ENCODE data around the gene CEP57.

The CEP57 gene

DNA sequence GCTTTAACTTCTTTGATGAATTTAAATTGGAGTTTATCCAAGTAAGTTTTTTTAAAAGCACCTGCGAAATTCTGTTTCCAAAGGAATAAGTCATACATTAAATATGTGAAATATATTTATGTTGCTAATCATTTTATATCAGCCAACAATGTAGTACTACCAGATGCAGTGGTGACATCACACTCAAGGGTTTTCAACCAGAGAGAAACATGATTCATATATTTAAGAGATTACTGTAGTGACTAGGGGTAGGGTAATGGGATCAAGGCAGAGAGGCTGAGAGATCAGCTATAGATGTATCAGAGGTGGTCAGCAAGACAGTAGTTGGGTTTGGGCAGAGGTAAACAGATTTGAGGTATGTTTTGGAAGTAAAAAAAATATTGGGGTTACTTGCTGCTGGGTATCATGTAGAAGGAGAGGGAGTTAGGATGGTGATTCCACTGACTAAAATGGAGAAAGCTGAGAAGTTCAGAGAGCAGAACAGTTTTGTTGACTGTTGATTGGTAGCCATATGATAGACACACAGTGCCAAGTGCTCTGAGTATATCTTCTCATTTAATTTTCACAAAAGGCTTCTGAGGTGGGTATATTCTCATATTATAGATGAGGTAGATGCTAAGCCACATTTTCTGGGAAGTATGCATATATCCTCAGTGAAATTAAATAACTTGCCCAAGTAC lies 39.4 kb downstream of the CEP57 start:
- no peak overlapping the region for H3K4me3 ChIP-seq (ENCODE audit: control insufficient read depth, low read depth, low read length)
- TF ChIP-seq, protein P1, sequence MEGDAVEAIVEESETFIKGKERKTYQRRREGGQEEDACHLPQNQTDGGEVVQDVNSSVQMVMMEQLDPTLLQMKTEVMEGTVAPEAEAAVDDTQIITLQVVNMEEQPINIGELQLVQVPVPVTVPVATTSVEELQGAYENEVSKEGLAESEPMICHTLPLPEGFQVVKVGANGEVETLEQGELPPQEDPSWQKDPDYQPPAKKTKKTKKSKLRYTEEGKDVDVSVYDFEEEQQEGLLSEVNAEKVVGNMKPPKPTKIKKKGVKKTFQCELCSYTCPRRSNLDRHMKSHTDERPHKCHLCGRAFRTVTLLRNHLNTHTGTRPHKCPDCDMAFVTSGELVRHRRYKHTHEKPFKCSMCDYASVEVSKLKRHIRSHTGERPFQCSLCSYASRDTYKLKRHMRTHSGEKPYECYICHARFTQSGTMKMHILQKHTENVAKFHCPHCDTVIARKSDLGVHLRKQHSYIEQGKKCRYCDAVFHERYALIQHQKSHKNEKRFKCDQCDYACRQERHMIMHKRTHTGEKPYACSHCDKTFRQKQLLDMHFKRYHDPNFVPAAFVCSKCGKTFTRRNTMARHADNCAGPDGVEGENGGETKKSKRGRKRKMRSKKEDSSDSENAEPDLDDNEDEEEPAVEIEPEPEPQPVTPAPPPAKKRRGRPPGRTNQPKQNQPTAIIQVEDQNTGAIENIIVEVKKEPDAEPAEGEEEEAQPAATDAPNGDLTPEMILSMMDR (IDR thresholded peaks at IDR 0.05; ENCODE audit: control insufficient read depth, insufficient read depth, low read depth, low read length, missing control alignments), result no peak
- DNase-seq (ENCODE audit: low read depth), result no peak

DNA sequence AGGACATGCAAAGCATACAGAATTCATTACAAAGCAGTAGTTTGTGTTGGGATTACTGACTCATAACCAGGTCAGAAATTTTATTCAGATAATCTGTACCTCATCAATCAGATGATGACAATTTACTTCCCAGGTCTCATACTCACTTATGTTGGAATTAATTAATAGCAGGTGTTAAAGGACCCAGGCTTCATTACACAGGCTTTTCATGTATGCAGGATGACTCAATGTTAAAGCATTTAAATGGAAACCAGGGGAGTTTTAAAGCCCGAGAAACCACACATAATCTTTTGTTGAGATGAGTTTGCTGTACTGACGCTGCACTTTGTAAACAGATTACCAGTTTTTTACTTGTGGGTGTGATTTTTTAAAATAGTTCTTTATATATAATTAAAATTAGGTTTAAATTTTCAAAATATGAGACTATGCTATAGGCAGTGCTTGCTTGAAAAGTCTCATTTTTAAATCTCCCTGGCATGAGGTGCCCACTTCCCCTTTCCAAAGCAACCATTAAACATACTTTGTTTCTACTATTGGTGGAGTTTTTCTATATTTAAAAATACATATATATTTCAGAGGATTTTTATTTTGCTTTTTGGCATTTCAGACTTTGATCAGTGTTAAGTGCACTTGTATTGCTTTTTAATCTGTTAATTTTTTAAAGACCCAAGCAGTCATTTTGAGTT lies 41.0 kb downstream of the CEP57 start:
- TF ChIP-seq, protein P1 (IDR thresholded peaks at IDR 0.05; ENCODE audit: control insufficient read depth, insufficient read depth, low read depth, low read length, missing control alignments), result no peak
- DNase-seq (ENCODE audit: low read depth), result peak; percentile 87
- no peak overlapping the region for H3K4me3 ChIP-seq (ENCODE audit: control insufficient read depth, low read depth, low read length)

DNA sequence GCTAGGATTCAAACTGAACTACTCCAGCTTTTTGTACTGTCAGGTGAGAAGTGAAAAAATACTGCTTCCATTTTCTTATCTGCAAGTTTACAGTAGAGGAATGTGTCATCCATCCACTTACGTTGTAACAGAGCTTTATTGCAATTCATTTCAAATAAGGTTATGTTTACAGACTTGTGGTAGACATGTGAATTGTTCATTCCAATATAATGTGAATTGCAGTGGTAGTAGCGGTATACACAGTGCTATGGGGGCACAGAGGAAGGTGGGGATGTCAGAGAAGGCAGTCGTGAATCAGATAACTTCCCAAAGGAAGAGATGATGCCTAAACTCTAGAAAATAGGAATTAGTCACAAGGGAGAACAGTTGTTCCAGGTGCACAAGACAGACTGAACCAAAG lies 42.5 kb downstream of the CEP57 start:
- no peak for DNase-seq (ENCODE audit: low read depth)
- TF ChIP-seq, protein P1 (IDR thresholded peaks at IDR 0.05; ENCODE audit: control insufficient read depth, insufficient read depth, low read depth, low read length, missing control alignments), result no peak
- H3K4me3 ChIP-seq (ENCODE audit: control insufficient read depth, low read depth, low read length), result no peak overlapping the region

DNA sequence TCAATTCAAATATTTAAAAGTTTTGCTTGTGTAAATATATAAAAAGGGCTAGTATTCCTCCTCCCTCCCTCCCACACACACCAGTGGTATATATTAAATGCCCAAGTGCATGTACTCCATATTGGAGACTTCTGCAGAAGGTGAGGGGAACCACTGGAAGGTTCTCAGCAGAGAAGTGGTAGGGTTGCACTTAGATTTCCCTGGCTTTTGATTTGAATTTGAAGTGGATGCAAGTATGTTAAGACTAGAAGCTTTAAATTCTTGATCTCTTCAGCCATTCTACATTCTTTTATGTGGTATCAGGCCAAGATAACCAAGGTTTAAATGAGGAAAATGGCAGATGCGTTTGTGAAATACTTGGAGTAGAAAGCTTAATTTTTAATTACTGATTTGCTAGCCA lies 43.1 kb downstream of the CEP57 start:
- no peak for DNase-seq (ENCODE audit: low read depth)
- no peak overlapping the region for H3K4me3 ChIP-seq (ENCODE audit: control insufficient read depth, low read depth, low read length)
- TF ChIP-seq, protein P1 (IDR thresholded peaks at IDR 0.05; ENCODE audit: control insufficient read depth, insufficient read depth, low read depth, low read length, missing control alignments), result no peak

DNA sequence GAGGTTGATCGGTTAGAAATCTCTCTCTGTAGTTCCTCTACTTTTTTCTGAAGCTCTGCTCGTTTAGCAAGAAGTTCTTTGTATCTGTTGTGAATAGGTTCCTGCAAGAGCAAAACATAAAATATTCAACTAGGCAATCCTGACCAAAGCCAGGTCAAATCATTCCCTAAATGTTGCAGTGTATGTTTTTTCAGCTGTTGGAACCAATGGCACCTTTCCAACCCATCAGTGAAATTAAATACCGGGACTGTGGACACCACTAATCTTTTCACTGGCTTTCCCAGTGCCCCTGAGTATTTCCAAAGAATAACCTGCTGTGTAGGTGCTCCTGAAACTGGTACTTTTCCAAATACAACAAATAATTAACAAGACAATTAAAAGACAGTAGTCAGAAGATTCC lies 45.1 kb downstream of the CEP57 start:
- H3K4me3 ChIP-seq (ENCODE audit: control insufficient read depth, low read depth, low read length), result no peak overlapping the region
- no peak for DNase-seq (ENCODE audit: low read depth)
- TF ChIP-seq, protein P1 (IDR thresholded peaks at IDR 0.05; ENCODE audit: control insufficient read depth, insufficient read depth, low read depth, low read length, missing control alignments), result no peak

DNA sequence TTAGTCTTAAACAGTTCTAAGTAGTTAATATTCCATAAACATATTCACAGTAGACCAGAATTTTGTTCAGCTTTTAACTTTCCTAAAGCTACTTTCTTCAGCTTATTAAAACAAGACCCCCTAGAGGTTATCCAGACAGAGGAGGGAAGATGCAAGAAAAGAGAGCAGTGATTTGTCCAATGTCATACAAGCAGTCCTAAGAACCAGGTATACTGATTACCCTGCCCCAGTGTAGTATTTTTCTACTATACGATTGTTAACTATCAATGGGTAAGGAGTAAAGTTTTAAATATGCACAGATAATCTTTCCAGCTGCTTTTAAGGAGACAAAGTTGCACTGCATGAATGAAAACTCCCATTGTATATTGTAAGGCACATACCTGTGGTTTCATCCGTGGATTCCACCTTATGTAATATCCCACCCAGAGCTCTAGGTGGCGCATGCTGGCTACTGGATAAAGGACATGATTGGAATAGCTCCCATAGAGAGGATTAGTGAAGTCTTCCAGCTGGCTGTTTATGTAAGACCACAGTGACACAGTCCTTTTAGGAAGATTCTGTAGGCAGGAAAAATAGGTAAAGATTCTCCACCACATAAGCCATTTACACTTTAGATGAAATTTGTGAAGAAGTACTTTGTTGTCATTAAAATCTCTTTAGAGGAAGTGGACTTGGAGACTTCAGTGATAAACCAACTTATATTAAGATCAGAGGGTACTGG lies 45.6 kb downstream of the CEP57 start:
- TF ChIP-seq, protein P1 (IDR thresholded peaks at IDR 0.05; ENCODE audit: control insufficient read depth, insufficient read depth, low read depth, low read length, missing control alignments), result peak; percentile 91
- no peak overlapping the region for H3K4me3 ChIP-seq (ENCODE audit: control insufficient read depth, low read depth, low read length)
- peak; percentile 83 for DNase-seq (ENCODE audit: low read depth)
